GM18498 (cell line): ENCODE data around the gene TSC22D3.
"Not testable (repeated sequence)": the region's sequence is repeated elsewhere in the genome, so short reads cannot be mapped to it uniquely, and the experiment has no call there.

ENCODE experiments used
- ATAC-seq: cut with Tn5 transposase; IDR thresholded peaks from one replicate; pipeline ENCODE4 v1.9.1; 2021; ENCODE audit warnings: mild to moderate bottlenecking, moderate library complexity; ENCODE audit not compliant: unreplicated experiment

The TSC22D3 gene

GRCh38 chrX:107683124-107683895, 92.3 kb downstream of the TSC22D3 start:
- no peak for ATAC-seq

- ATAC-seq, result no peak
These were observed 93.3 kb downstream of the TSC22D3 start for GRCh38 chrX:107682256-107682655.

- ATAC-seq, result no peak
These were observed 96.4 kb downstream of the TSC22D3 start for GRCh38 chrX:107678957-107679740.

- ATAC-seq, result no peak
These were observed 97.7 kb downstream of the TSC22D3 start for GRCh38 chrX:107677909-107678308.

- no peak for ATAC-seq
These were observed 98.1 kb downstream of the TSC22D3 start for GRCh38 chrX:107677501-107677901.

GRCh38 chrX:107676559-107677378, 98.8 kb downstream of the TSC22D3 start:
- no peak for ATAC-seq

GRCh38 chrX:107675823-107676555, 99.6 kb downstream of the TSC22D3 start:
- ATAC-seq, result no peak

- ATAC-seq, result no peak
These were observed 100.3 kb downstream of the TSC22D3 start for GRCh38 chrX:107675365-107675654.

- peak; percentile 15 for ATAC-seq
These were observed 100.9 kb downstream of the TSC22D3 start for GRCh38 chrX:107674480-107675364.

GRCh38 chrX:107673933-107674479, 101.6 kb downstream of the TSC22D3 start:
- ATAC-seq, result peak; percentile 92

GRCh38 chrX:107673431-107673830, 102.2 kb downstream of the TSC22D3 start:
- peak; percentile 3 for ATAC-seq

GRCh38 chrX:107672955-107673378, 102.6 kb downstream of the TSC22D3 start:
- peak; percentile 28 for ATAC-seq

GRCh38 chrX:107671256-107671655, 104.3 kb downstream of the TSC22D3 start:
- ATAC-seq, result not testable (repeated sequence)

GRCh38 chrX:107669885-107670628, 105.5 kb downstream of the TSC22D3 start:
- no peak for ATAC-seq

GRCh38 chrX:107669261-107669660, 106.3 kb downstream of the TSC22D3 start:
- ATAC-seq, result no peak

- not testable (repeated sequence) for ATAC-seq
These were observed 106.9 kb downstream of the TSC22D3 start for GRCh38 chrX:107668710-107669109.

- ATAC-seq, result no peak
These were observed 108.2 kb downstream of the TSC22D3 start for GRCh38 chrX:107667426-107667825.

- ATAC-seq, result no peak
These were observed 108.7 kb downstream of the TSC22D3 start for GRCh38 chrX:107666931-107667330.
